HepG2 (cell line): ENCODE measurements around the gene MRGPRF. TPM values are rescaled to one million over a fixed set of nuclear protein-coding genes. Genes with fewer than 3 reads are reported as not detected.

Experiments used
- CREM ChIP-seq, 2 experiments: sonication (generic) in 1 of 2; formaldehyde crosslinking in 1 of 2; IDR thresholded peaks; 2 replicates each; pipeline versions ENCODE4 v1.4.0 to v1.6.1; 2016 to 2020; ENCODE audit warnings: antibody characterized with exemption in 1 of 2, mild to moderate bottlenecking in 1 of 2, missing genetic modification reagents in 1 of 2
- EP300 ChIP-seq, 3 experiments: sonication (generic) in 1 of 3; formaldehyde crosslinking in 1 of 3; IDR thresholded peaks; 2 replicates each; pipeline versions ENCODE4 v1.5.1 to v1.6.1; 2011 to 2020; ENCODE audit warnings: low read depth in 2 of 3, low read length in 2 of 3, borderline replicate concordance in 1 of 3, improper control_type of control experiment in 1 of 3, mild to moderate bottlenecking in 1 of 3, missing genetic modification reagents in 1 of 3, moderate library complexity in 1 of 3
- FOXA3 ChIP-seq: IDR thresholded peaks from 2 replicates; pipeline ENCODE4 v1.6.1; 2016; ENCODE audit warnings: missing genetic modification reagents, missing compliant biosample characterization
- HES4 ChIP-seq: sonication (generic); formaldehyde crosslinking; IDR thresholded peaks from 2 replicates; pipeline ENCODE4 v1.9.0; 2021; ENCODE audit warnings: mild to moderate bottlenecking, missing genetic modification reagents, borderline replicate concordance
- MED1 ChIP-seq: sonication (generic); formaldehyde crosslinking; IDR thresholded peaks from 2 replicates; pipeline ENCODE4 v1.4.0; 2020; ENCODE audit warnings: missing genetic modification reagents
- MIER3 ChIP-seq: IDR thresholded peaks from 2 replicates; pipeline ENCODE4 v1.6.1; 2016; ENCODE audit warnings: missing compliant biosample characterization, borderline replicate concordance
- RFX3 ChIP-seq: IDR thresholded peaks from 2 replicates; pipeline ENCODE4 v1.6.1; 2016; ENCODE audit warnings: missing biosample characterization, missing genetic modification reagents
- SMAD9 ChIP-seq: sonication (generic); formaldehyde crosslinking; IDR thresholded peaks from 2 replicates; pipeline ENCODE4 v1.5.1; 2020; ENCODE audit warnings: mild to moderate bottlenecking, missing genetic modification reagents
- SNAI1 ChIP-seq: sonication (generic); formaldehyde crosslinking; IDR thresholded peaks from 2 replicates; pipeline ENCODE4 v1.5.0; 2020; ENCODE audit warnings: mild to moderate bottlenecking, missing genetic modification reagents, borderline replicate concordance
- SNAPC2 ChIP-seq: sonication (generic); formaldehyde crosslinking; IDR thresholded peaks from 2 replicates; pipeline ENCODE4 v1.8.1; 2022; ENCODE audit warnings: mild to moderate bottlenecking, missing genetic modification reagents
- SP1 ChIP-seq, 2 experiments: fragments of 450-650 bp in 1 of 2; sonication (generic) in 1 of 2; formaldehyde crosslinking in 1 of 2; IDR thresholded peaks; 2 replicates each; pipeline versions ENCODE4 v1.4.0 to v1.6.1; 2016 to 2020; ENCODE audit warnings: missing genetic modification reagents in 1 of 2
- ZNF460 ChIP-seq: sonication (generic); formaldehyde crosslinking; IDR thresholded peaks from 2 replicates; pipeline ENCODE4 v1.5.1; 2020; ENCODE audit warnings: missing genetic modification reagents, mild to moderate bottlenecking, borderline replicate concordance
- ZNF543 ChIP-seq: sonication (generic); formaldehyde crosslinking; IDR thresholded peaks from 2 replicates; pipeline ENCODE4 v1.4.0; 2020; ENCODE audit warnings: mild to moderate bottlenecking, missing genetic modification reagents
- ZNF546 ChIP-seq: sonication (generic); formaldehyde crosslinking; conservative IDR thresholded peaks from 2 replicates; pipeline ENCODE4 v1.8.1; 2023; ENCODE audit warnings: mild to moderate bottlenecking, missing genetic modification reagents
- ZNF547 ChIP-seq: sonication (generic); formaldehyde crosslinking; IDR thresholded peaks from 2 replicates; pipeline ENCODE4 v1.5.1; 2020; ENCODE audit warnings: mild to moderate bottlenecking, missing genetic modification reagents
- ZNF740 ChIP-seq: sonication (generic); formaldehyde crosslinking; IDR thresholded peaks from 2 replicates; pipeline ENCODE4 v1.4.0; 2020; ENCODE audit warnings: missing genetic modification reagents
- ZNF850 ChIP-seq: sonication (generic); formaldehyde crosslinking; conservative IDR thresholded peaks from 2 replicates; pipeline ENCODE4 v1.9.0; 2021; ENCODE audit warnings: mild to moderate bottlenecking, missing genetic modification reagents
- ZSCAN22 ChIP-seq: sonication (generic); formaldehyde crosslinking; IDR thresholded peaks from 2 replicates; pipeline ENCODE4 v1.4.0; 2020; ENCODE audit warnings: mild to moderate bottlenecking, missing genetic modification reagents
- polyA plus RNA-seq, 8 experiments: library from polyadenylated mRNA; depleted of rRNA in 3 of 8; stranded (reverse) in 7 of 8; unstranded in 1 of 8; fragments of >200 nt; fragmentation: Illumina TruSeq in 4 of 8; extraction: Trizol in 4 of 8; gene quantifications; 2 replicates each; pipeline versions ENCODE4 v1.2.1 to v1.2.3, GENCODE V29; 2011 to 2016; ENCODE audit warnings: low read depth in 4 of 8, missing spikeins in 1 of 8, mixed read lengths in 1 of 8; ENCODE audit not compliant: insufficient read depth in 1 of 8
- total RNA-seq, 5 experiments: library from RNA; depleted of rRNA; stranded (reverse); fragments of >200 nt; fragmentation: Illumina TruSeq; extraction: Trizol; gene quantifications; 2 replicates each; pipeline ENCODE4 v1.2.3, GENCODE V29; 2016; ENCODE audit warnings: low read depth in 1 of 5
- TF ChIP-seq, protein P1 (sequence below): sonication (generic); formaldehyde crosslinking; IDR thresholded peaks from 2 replicates; pipeline ENCODE4 v1.9.0; 2021; ENCODE audit warnings: mild to moderate bottlenecking, missing genetic modification reagents
- TF ChIP-seq, protein P2 (sequence below): sonication (generic); formaldehyde crosslinking; conservative IDR thresholded peaks from 2 replicates; pipeline ENCODE4 v1.8.0; 2022; ENCODE audit warnings: mild to moderate bottlenecking, moderate library complexity, missing genetic modification reagents
- TF ChIP-seq, protein P3 (sequence below): sonication (generic); formaldehyde crosslinking; IDR thresholded peaks from 2 replicates; pipeline ENCODE4 v1.8.0; 2022; ENCODE audit warnings: missing genetic modification reagents, mild to moderate bottlenecking, borderline replicate concordance

Gene MRGPRF
- total and polyA plus RNA-seq, 2 of the 13 experiments (the other 11 are each of a cell fraction or from before 2014, with no cell fraction given), result not detected

GRCh38 chr11:69007975-69008381 is 5.1 kb downstream of the MRGPRF start (continued):
- TF ChIP-seq, protein P1, sequence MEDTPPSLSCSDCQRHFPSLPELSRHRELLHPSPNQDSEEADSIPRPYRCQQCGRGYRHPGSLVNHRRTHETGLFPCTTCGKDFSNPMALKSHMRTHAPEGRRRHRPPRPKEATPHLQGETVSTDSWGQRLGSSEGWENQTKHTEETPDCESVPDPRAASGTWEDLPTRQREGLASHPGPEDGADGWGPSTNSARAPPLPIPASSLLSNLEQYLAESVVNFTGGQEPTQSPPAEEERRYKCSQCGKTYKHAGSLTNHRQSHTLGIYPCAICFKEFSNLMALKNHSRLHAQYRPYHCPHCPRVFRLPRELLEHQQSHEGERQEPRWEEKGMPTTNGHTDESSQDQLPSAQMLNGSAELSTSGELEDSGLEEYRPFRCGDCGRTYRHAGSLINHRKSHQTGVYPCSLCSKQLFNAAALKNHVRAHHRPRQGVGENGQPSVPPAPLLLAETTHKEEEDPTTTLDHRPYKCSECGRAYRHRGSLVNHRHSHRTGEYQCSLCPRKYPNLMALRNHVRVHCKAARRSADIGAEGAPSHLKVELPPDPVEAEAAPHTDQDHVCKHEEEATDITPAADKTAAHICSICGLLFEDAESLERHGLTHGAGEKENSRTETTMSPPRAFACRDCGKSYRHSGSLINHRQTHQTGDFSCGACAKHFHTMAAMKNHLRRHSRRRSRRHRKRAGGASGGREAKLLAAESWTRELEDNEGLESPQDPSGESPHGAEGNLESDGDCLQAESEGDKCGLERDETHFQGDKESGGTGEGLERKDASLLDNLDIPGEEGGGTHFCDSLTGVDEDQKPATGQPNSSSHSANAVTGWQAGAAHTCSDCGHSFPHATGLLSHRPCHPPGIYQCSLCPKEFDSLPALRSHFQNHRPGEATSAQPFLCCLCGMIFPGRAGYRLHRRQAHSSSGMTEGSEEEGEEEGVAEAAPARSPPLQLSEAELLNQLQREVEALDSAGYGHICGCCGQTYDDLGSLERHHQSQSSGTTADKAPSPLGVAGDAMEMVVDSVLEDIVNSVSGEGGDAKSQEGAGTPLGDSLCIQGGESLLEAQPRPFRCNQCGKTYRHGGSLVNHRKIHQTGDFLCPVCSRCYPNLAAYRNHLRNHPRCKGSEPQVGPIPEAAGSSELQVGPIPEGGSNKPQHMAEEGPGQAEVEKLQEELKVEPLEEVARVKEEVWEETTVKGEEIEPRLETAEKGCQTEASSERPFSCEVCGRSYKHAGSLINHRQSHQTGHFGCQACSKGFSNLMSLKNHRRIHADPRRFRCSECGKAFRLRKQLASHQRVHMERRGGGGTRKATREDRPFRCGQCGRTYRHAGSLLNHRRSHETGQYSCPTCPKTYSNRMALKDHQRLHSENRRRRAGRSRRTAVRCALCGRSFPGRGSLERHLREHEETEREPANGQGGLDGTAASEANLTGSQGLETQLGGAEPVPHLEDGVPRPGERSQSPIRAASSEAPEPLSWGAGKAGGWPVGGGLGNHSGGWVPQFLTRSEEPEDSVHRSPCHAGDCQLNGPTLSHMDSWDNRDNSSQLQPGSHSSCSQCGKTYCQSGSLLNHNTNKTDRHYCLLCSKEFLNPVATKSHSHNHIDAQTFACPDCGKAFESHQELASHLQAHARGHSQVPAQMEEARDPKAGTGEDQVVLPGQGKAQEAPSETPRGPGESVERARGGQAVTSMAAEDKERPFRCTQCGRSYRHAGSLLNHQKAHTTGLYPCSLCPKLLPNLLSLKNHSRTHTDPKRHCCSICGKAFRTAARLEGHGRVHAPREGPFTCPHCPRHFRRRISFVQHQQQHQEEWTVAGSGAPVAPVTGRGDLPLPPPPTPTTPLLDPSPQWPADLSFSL (CRISPR knock-in tag), result no peak
- TF ChIP-seq FOXA3 (CRISPR knock-in tag) (no peak), SNAI1 (CRISPR knock-in tag) (no peak), HES4 (CRISPR knock-in tag) (no peak), ZNF547 (0 out of 2 replicates have a peak, but pooled peaks have one; percentile 70), MIER3 (CRISPR knock-in tag) (no peak), SNAPC2 (CRISPR knock-in tag) (no peak), SP1 (IDR thresholded peaks at IDR 0.05) (no peak), SP1 (CRISPR knock-in tag; IDR thresholded peaks at IDR 0.05) (no peak), CREM (IDR thresholded peaks at IDR 0.05) (no peak), CREM (CRISPR knock-in tag; IDR thresholded peaks at IDR 0.05) (no peak), SMAD9 (CRISPR knock-in tag) (no peak), ZSCAN22 (CRISPR knock-in tag) (no peak), ZNF546 (CRISPR knock-in tag) (no peak), ZNF740 (CRISPR knock-in tag) (no peak), RFX3 (CRISPR knock-in tag) (no peak), ZNF460 (CRISPR knock-in tag) (no peak), MED1 (CRISPR knock-in tag) (no peak), ZNF850 (CRISPR knock-in tag) (no peak), ZNF543 (no peak), EP300 (IDR thresholded peaks at IDR 0.05; ENCODE audit: low read depth in 2 of 2, low read length in 2 of 2) (peak in 1 of 2 experiments; percentile 6; a peak in 1 of 4 replicates), EP300 (CRISPR knock-in tag; IDR thresholded peaks at IDR 0.05; ENCODE audit: borderline replicate concordance) (no peak)
- TF ChIP-seq, protein P2, sequence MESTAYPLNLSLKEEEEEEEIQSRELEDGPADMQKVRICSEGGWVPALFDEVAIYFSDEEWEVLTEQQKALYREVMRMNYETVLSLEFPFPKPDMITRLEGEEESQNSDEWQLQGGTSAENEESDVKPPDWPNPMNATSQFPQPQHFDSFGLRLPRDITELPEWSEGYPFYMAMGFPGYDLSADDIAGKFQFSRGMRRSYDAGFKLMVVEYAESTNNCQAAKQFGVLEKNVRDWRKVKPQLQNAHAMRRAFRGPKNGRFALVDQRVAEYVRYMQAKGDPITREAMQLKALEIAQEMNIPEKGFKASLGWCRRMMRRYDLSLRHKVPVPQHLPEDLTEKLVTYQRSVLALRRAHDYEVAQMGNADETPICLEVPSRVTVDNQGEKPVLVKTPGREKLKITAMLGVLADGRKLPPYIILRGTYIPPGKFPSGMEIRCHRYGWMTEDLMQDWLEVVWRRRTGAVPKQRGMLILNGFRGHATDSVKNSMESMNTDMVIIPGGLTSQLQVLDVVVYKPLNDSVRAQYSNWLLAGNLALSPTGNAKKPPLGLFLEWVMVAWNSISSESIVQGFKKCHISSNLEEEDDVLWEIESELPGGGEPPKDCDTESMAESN, result no peak
- TF ChIP-seq, protein P3, sequence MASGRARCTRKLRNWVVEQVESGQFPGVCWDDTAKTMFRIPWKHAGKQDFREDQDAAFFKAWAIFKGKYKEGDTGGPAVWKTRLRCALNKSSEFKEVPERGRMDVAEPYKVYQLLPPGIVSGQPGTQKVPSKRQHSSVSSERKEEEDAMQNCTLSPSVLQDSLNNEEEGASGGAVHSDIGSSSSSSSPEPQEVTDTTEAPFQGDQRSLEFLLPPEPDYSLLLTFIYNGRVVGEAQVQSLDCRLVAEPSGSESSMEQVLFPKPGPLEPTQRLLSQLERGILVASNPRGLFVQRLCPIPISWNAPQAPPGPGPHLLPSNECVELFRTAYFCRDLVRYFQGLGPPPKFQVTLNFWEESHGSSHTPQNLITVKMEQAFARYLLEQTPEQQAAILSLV, result no peak
